ENCODE data around the gene RBL1.
"Not testable (repeated sequence)": the region's sequence is repeated elsewhere in the genome, so short reads cannot be mapped to it uniquely, and the experiment has no call there.

- not testable (repeated sequence) for TF ChIP-seq CTCF, POLR2A (IDR thresholded peaks at IDR 0.05)
Measured at GRCh38 chr20:37005062-37005942, 90.5 kb downstream of the RBL1 start.
